Measurements from ENCODE around the gene TTC9. TPM values are rescaled to one million over a fixed set of nuclear protein-coding genes. Genes with fewer than 3 reads are reported as not detected.

The TTC9 gene
- total RNA-seq, 4 donors from 2014 or later: 3.9 to 6.9 (median 5.4) TPM

DNA sequence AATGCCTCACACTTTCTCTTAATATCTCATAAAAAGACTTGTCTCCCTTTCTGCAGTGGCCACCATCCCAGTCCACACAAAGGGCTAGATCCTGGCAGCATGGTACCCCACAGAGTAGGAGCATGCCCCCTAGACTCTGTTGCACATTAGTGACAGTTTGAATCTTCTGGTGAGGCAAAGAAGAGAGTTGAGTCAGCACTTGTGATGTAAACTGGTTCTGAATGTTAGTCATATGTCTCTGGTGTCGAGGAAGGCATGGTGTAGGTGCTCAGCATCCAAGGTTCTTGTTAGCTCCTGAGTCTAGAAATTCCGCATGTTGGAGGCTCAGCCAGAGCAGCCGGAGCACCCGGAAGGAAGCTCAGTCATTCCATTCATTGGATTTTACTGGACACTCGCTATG, 9.8 kb downstream of the TTC9 start:
- WGBS, 2 donors: 84% methylated on average over 5 of the region's 5 CpGs

DNA sequence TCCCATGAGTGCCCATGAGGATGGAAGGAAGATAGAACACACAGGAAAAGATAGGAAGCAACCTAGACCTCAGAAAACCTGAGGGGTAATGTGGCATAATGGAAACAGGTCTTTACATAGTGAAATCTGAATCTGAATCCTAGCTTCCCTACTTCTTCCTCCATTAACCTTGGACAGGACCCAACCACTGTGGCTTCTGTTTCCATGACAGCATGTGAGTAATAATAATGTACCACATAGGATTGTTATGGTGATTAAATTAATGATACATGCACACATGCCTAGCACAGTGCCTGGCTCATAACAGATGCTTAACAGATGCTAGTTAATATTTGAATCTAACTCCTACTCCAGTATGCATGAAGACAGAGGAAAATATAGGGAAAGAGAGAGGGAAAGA, 11.2 kb downstream of the TTC9 start:
- Histone ChIP-seq H3K27me3 (peaks cover 0 to 9% of the 10 kb centered on the region in 2 donors), H3K4me3 (no peak overlapping the region), H3K27ac (no peak overlapping the region), H3K4me1 (peaks cover 0 to 4% (median 0%) of the 10 kb centered on the region in 4 donors), H3K36me3 (no peaks in the 10 kb centered on the region), H3K9me3 (no peaks in the 10 kb centered on the region)
- DNase-seq (ENCODE audit: low spot score in 2 of 2): no peak
- TF ChIP-seq, protein P1, sequence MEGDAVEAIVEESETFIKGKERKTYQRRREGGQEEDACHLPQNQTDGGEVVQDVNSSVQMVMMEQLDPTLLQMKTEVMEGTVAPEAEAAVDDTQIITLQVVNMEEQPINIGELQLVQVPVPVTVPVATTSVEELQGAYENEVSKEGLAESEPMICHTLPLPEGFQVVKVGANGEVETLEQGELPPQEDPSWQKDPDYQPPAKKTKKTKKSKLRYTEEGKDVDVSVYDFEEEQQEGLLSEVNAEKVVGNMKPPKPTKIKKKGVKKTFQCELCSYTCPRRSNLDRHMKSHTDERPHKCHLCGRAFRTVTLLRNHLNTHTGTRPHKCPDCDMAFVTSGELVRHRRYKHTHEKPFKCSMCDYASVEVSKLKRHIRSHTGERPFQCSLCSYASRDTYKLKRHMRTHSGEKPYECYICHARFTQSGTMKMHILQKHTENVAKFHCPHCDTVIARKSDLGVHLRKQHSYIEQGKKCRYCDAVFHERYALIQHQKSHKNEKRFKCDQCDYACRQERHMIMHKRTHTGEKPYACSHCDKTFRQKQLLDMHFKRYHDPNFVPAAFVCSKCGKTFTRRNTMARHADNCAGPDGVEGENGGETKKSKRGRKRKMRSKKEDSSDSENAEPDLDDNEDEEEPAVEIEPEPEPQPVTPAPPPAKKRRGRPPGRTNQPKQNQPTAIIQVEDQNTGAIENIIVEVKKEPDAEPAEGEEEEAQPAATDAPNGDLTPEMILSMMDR (IDR thresholded peaks at IDR 0.05): no peak
- no peak for TF ChIP-seq EP300 (IDR thresholded peaks at IDR 0.05)
- TF ChIP-seq POLR2A (IDR thresholded peaks at IDR 0.05): no peak

More for the DNA sequence above, 9.8 kb downstream of the TTC9 start:
- H3K27me3 ChIP-seq: peaks cover 0 to 9% of the 10 kb centered on the region in 2 donors
- H3K4me1 ChIP-seq: peaks cover 0 to 4% (median 0%) of the 10 kb centered on the region in 4 donors
- H3K4me3 ChIP-seq: no peak overlapping the region
- TF ChIP-seq POLR2A (IDR thresholded peaks at IDR 0.05) (no peak), EP300 (IDR thresholded peaks at IDR 0.05) (no peak)
- TF ChIP-seq, protein P1 (IDR thresholded peaks at IDR 0.05): no peak
- no peaks in the 10 kb centered on the region for H3K36me3 ChIP-seq
- H3K27ac ChIP-seq: no peak overlapping the region
- H3K9me3 ChIP-seq: no peaks in the 10 kb centered on the region
- no peak for DNase-seq (ENCODE audit: low spot score in 2 of 2)

DNA sequence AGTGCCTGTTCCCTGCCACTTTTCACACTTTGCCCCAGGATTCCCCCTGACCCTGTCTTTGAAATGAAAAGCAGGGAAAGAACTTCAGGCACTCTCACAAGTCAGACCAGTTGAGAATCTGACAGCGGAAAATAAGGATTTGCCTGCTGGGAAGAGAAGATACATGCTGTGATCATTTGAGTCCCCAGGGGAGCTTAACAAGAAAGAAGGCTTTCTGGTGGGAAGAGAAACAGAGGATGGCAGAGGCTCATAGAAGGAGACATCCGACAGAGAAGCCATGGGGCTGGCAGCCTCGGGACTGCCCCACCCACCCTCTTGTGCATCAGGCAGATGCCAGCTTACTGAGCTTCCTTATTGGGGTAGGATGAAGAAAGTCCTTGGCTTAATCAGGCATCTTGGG, 11.9 kb downstream of the TTC9 start:
- H3K4me1 ChIP-seq: peaks cover 0 to 4% (median 0%) of the 10 kb centered on the region in 4 donors
- peaks cover 0 to 8% of the 10 kb centered on the region in 2 donors for H3K27me3 ChIP-seq
- no peak overlapping the region for H3K4me3 ChIP-seq
- H3K27ac ChIP-seq: peak overlapping the region in 1 of 4 donors; percentile 75
- TF ChIP-seq, protein P1 (IDR thresholded peaks at IDR 0.05): no peak
- TF ChIP-seq POLR2A (IDR thresholded peaks at IDR 0.05) (no peak), EP300 (IDR thresholded peaks at IDR 0.05) (no peak)
- H3K9me3 ChIP-seq: no peaks in the 10 kb centered on the region
- no peaks in the 10 kb centered on the region for H3K36me3 ChIP-seq
- 36 to 45% methylated on average over 3 of the region's 3 CpGs for WGBS, 2 donors
- DNase-seq (ENCODE audit: low spot score in 2 of 2): no peak

DNA sequence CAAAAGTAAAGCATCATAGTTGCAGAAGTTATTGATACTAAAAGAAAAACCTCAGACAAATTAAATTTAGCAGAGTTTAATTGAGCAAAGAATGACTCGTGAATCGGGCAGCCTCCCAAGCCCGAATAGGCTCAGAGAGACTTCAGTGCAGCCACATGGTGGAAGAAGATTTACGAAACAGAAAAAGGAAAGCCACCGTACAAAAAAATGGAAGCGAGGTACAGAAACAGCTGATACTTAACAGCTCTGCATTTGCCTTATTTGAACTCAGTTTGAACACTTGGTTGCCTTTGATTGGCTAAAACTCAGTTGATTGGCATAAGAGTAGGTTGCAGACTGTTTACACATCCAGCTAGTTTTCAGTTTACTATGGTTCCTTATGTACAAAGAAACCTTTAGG, 12.9 kb downstream of the TTC9 start:
- H3K4me1 ChIP-seq: peaks cover 0 to 4% (median 0%) of the 10 kb centered on the region in 4 donors
- DNase-seq (ENCODE audit: low spot score in 2 of 2): no peak
- peaks cover 0 to 4% of the 10 kb centered on the region in 2 donors for H3K27me3 ChIP-seq
- H3K4me3 ChIP-seq: no peak overlapping the region
- H3K36me3 ChIP-seq: no peaks in the 10 kb centered on the region
- no peaks in the 10 kb centered on the region for H3K9me3 ChIP-seq
- peak overlapping the region in 1 of 4 donors; percentile 75 for H3K27ac ChIP-seq
- 79% methylated on average over 6 of the region's 6 CpGs for WGBS, 2 donors
- TF ChIP-seq POLR2A (IDR thresholded peaks at IDR 0.05): no peak
- TF ChIP-seq, protein P1 (IDR thresholded peaks at IDR 0.05): no peak
- TF ChIP-seq EP300 (IDR thresholded peaks at IDR 0.05): no peak

DNA sequence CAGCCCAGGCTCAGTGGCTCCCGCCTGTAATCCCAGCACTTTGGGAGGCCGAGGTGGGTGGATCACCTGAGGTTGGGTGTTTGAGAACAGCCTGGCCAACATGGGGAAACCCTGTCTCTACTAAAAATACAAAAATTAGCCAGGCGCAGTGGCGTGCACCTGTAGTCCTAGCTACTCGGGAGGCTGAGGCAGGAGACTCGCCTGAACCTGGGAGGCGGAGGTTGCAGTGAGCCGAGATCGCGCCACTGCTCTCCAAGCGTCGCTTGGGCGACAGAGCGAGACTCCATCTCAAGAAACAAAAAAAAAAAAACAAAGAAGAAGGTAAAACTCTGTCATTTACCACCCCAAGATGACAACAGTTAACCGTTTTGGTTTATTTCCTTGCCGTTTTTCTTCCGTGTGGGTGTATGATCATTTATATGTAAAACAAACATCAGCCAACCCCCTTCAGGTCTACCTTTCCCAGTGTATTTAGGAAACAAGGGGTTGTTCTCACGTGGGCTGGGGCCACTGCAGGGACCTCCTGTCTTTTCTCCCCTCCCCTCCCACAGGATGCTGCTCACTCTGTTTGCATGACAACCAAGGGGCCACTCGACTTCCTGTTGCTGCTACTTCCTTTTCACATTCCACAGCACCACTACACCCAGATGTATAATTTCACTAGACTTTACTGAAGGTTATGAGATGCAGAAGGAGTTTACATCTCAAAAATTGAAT, 13.6 kb downstream of the TTC9 start:
- 76 to 77% methylated on average over 19 of the region's 19 CpGs for WGBS, 2 donors

More for the DNA sequence above, 13.6 kb downstream of the TTC9 start:
- Histone ChIP-seq H3K9me3 (no peaks in the 10 kb centered on the region), H3K4me1 (peaks cover 0 to 4% (median 0%) of the 10 kb centered on the region in 4 donors), H3K27me3 (peaks cover 0 to 4% of the 10 kb centered on the region in 2 donors), H3K27ac (peak overlapping the region in 1 of 4 donors; percentile 75), H3K4me3 (peak overlapping the region in 1 of 4 donors; percentile 1), H3K36me3 (no peaks in the 10 kb centered on the region)
- no peak for DNase-seq (ENCODE audit: low spot score in 2 of 2)
- TF ChIP-seq EP300 (IDR thresholded peaks at IDR 0.05) (no peak), POLR2A (IDR thresholded peaks at IDR 0.05) (no peak)
- TF ChIP-seq, protein P1 (IDR thresholded peaks at IDR 0.05): no peak

All from tibial nerve (tissue), 4 donors.